Measurements from ENCODE around the gene EVI5L. TPM values are rescaled to one million over a fixed set of nuclear protein-coding genes. Genes with fewer than 3 reads are reported as not detected.

EVI5L gene
- total and polyA plus RNA-seq, 2 of the 8 experiments (the other 6 are each of a cell fraction or from before 2014, with no cell fraction given), result 7.2 to 11.0 TPM

DNA sequence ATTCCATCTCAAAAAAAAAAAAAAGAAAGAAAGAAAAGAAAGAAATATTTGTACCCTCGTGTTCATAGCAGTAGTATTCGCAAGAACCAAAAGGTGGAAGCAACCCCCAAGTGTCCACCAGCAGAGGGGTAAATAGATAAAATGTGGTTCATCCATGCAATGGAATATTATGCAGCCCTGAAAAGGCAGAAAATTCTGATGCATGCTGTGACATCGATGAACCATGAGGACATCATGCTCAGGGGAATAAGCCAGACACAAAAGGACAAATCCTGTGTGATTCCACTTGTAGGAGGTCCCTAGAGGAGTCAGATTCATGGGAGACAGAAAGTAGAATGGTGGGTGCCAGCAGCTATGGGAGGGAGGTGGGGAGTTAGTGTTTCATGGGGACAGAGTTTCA lies 51.9 kb downstream of the EVI5L start:
- Histone ChIP-seq H3K79me2 (ENCODE audit: control insufficient read depth in 1 of 2, insufficient read depth in 2 of 2, low read length in 2 of 2) (no peaks in the 10 kb centered on the region), H3K14ac (ENCODE audit: insufficient read length) (no peak overlapping the region), H3K9me3 (ENCODE audit: insufficient read depth in 2 of 2, low read depth in 1 of 2, low read length in 1 of 2) (no peaks in the 10 kb centered on the region), H3K23me2 (ENCODE audit: low read depth, low read length) (peaks cover 1% of the 10 kb centered on the region; the same call in 1 of the 2 replicates), H3K4me3 (ENCODE audit: extremely low read depth in 1 of 4, insufficient read depth in 2 of 4, low read depth in 3 of 4, low read length in 4 of 4) (no peak overlapping the region), H4K8ac (ENCODE audit: extremely low read depth, insufficient read depth, low read length) (no peak overlapping the region), H2AFZ (ENCODE audit: low read length) (no peak overlapping the region), H3K18ac (ENCODE audit: extremely low read depth, low read length) (no peak overlapping the region), H2BK15ac (ENCODE audit: low read length) (no peak overlapping the region), H3K4ac (replicated peaks; ENCODE audit: insufficient read length, low read depth, low read length) (no peak overlapping the region), H2AK5ac (ENCODE audit: low read depth, low read length) (no peak overlapping the region), H3K9ac (replicated peaks in 1 of 4; ENCODE audit: extremely low read depth in 1 of 4, low read depth in 3 of 4, low read length in 3 of 4) (no peak overlapping the region), H3K4me2 (ENCODE audit: insufficient read depth in 1 of 2, low read depth in 2 of 2, low read length in 2 of 2) (no peak overlapping the region), H3K79me1 (ENCODE audit: low read depth, low read length) (no peaks in the 10 kb centered on the region), H4K20me1 (replicated peaks in 1 of 2; ENCODE audit: control insufficient read depth in 1 of 2, insufficient read depth in 2 of 2, low read length in 2 of 2) (no peaks in the 10 kb centered on the region), H2BK120ac (replicated peaks; ENCODE audit: low read depth, low read length) (no peak overlapping the region), H3K56ac (replicated peaks; ENCODE audit: insufficient read length, low read depth, low read length) (no peak overlapping the region), H3K27me3 (replicated peaks in 1 of 4; ENCODE audit: control insufficient read depth in 3 of 4, extremely low read depth in 1 of 4, insufficient read depth in 3 of 4, low read length in 3 of 4) (no peaks in the 10 kb centered on the region), H2BK20ac (ENCODE audit: low read length) (0 out of 2 replicates have a peak overlapping the region, but pooled peaks have one; percentile 18), H4K5ac (ENCODE audit: insufficient read length, low read depth, low read length) (no peak overlapping the region), H4K91ac (replicated peaks; ENCODE audit: insufficient read length, low read length) (no peak overlapping the region), H3K27ac (ENCODE audit: low read depth, low read length) (no peak overlapping the region), H3K4me1 (replicated peaks in 1 of 4; ENCODE audit: control insufficient read depth in 3 of 4, insufficient read depth in 4 of 4, low read length in 3 of 4) (no peaks in the 10 kb centered on the region), H3K23ac (ENCODE audit: insufficient read length) (no peak overlapping the region), H3K36me3 (ENCODE audit: control insufficient read depth in 2 of 4, insufficient read depth in 4 of 4, low read length in 3 of 4) (no peaks in the 10 kb centered on the region), H2BK5ac (ENCODE audit: low read depth, low read length) (no peak overlapping the region), H2BK12ac (ENCODE audit: low read depth, low read length) (no peak overlapping the region)
- ChIA-PET CTCF (ENCODE audit: partially characterized antibody) (interaction anchor here (0.7 to 3.0 kb wide), 3 partner anchors 13 to 29 kb away, joined by 3 to 13 read pairs (median 8); partner anchors contain the start of gene MAP2K7), POLR2A (ENCODE audit: partially characterized antibody) (interaction anchor here (0.6 to 1.8 kb wide), 4 partner anchors 9 to 316 kb away, joined by 3 to 6 read pairs (median 4); partner anchors contain the start of gene CTXN1)
- WGBS, 2 experiments (ENCODE audit: extremely low coverage in 1 of 2, insufficient coverage in 1 of 2, insufficient read length in 1 of 2, insufficient replicate concordance in 2 of 2, low coverage in 1 of 2, low lambda C conversion rate in 2 of 2, missing lambda C conversion rate in 1 of 2), result 88% methylated on average over 3 of the region's 3 CpGs; no CpG with 5 or more reads in 1 of the 2 experiments
- TF ChIP-seq KDM1A (IDR thresholded peaks at IDR 0.05; ENCODE audit: borderline replicate concordance, low read length) (peak; percentile 63; the same call in 1 of the 2 replicates), SAP30 (IDR thresholded peaks at IDR 0.05; ENCODE audit: insufficient read depth, insufficient replicate concordance, low read length) (no peak), POU5F1 (IDR thresholded peaks at IDR 0.05; ENCODE audit: low read depth, low read length) (no peak), MAFK (IDR thresholded peaks at IDR 0.05; ENCODE audit: low read depth, low read length) (no peak), CTBP2 (IDR thresholded peaks at IDR 0.05; ENCODE audit: borderline replicate concordance, insufficient read depth, insufficient read length, low read length) (no peak)
- DNase-seq (ENCODE audit: low read depth in 1 of 2, low spot score in 2 of 2) (no peak), FAIRE-seq (no peak)
